HL-60 (cell line): ENCODE measurements around the gene C12orf60.

Experiments
- CTCF ChIP-seq: IDR thresholded peaks from one replicate; pipeline ENCODE4 v1.5.1; 2011; ENCODE audit warnings: low read length, control low read depth, inconsistent platforms; ENCODE audit not compliant: insufficient read depth
- GABPA ChIP-seq: IDR thresholded peaks from 2 replicates; pipeline ENCODE4 v1.6.1; 2012; ENCODE audit warnings: low read depth
- POLR2AphosphoS5 ChIP-seq: IDR thresholded peaks from 2 replicates; pipeline ENCODE4 v1.6.1; 2012; ENCODE audit warnings: low read depth
- REST ChIP-seq: IDR thresholded peaks from 2 replicates; pipeline ENCODE4 v1.6.1; 2012; ENCODE audit warnings: low read depth; ENCODE audit not compliant: insufficient replicate concordance
- SPI1 ChIP-seq: IDR thresholded peaks from 2 replicates; pipeline ENCODE4 v1.6.1; 2012; ENCODE audit warnings: low read depth, mild to moderate bottlenecking, borderline replicate concordance

GRCh38 chr12:14846876-14847580 lies 43.6 kb downstream of the C12orf60 start:
- TF ChIP-seq CTCF = no peak
- TF ChIP-seq REST = no peak
- TF ChIP-seq POLR2AphosphoS5 = no peak
- no peak for TF ChIP-seq GABPA
- TF ChIP-seq SPI1 = no peak
